GM12878 (cell line): ENCODE data around the gene KIR3DL3. TPM values are rescaled to one million over a fixed set of nuclear protein-coding genes. Genes with fewer than 3 reads are reported as not detected.
"Not testable (repeated sequence)": the region's sequence is repeated elsewhere in the genome, so short reads cannot be mapped to it uniquely, and the experiment has no call there.

Source experiments
- ATAC-seq: fragments of 200-7000 bp; cut with Tn5 transposase; 3 replicates; pipeline ENCODE4 v1.9.1; 2020; ENCODE audit warnings: mild to moderate bottlenecking, moderate library complexity
- BruUV-seq: library from RNA; stranded (reverse); fragments of 400-500 nt; replicated peaks from 2 replicates; lab custom pipeline; 2021; lab: Mats Ljungman, UMichigan
- CTCF ChIA-PET: fragments of 300-600 bp; sonication (Branson Sonifier 250); formaldehyde crosslinking; extraction: SDS; loops from one replicate; lab custom pipeline; 2021; ENCODE audit warnings: inconsistent platforms; lab: Yijun Ruan, JAX
- POLR2A ChIA-PET: fragments of 350-600 bp; formaldehyde crosslinking; extraction: SDS; loops from one replicate; lab custom pipeline; 2021; ENCODE audit warnings: inconsistent platforms; lab: Charles Lee
- RAD21 ChIA-PET: fragments of 300-600 bp; sonication (Branson Sonifier 250); formaldehyde crosslinking; loops from one replicate; lab custom pipeline; 2023; ENCODE audit warnings: antibody characterized with exemption; ENCODE audit not compliant: unreplicated experiment; lab: Charles Lee
- SMC1A ChIA-PET: fragments of 300-600 bp; sonication (Branson Sonifier 250); formaldehyde crosslinking; loops from one replicate; lab custom pipeline; 2023; ENCODE audit not compliant: unreplicated experiment, uncharacterized antibody; lab: Charles Lee
- DNase-seq: peaks from one replicate; pipeline ENCODE4 v3.0.0-alpha.2; 2011; ENCODE audit warnings: low read depth, low spot score
- FAIRE-seq: peaks from 3 replicates; lab custom pipeline; 2011; peaks lifted over from hg19 to GRCh38; lab: Jason Lieb, UNC
- H2AFZ ChIP-seq: 2 replicates; pipeline ENCODE4 v1.6.0; 2011; ENCODE audit warnings: low read depth, low read length, control low read depth; ENCODE audit not compliant: control insufficient read depth
- H3K27ac ChIP-seq: 2 replicates; pipeline ENCODE4 v1.5.1; 2011; ENCODE audit warnings: control low read depth; ENCODE audit not compliant: control insufficient read depth, insufficient read depth
- H3K27me3 ChIP-seq, 2 experiments: replicated peaks in 1 of 2; 2 replicates each; pipeline versions ENCODE4 v1.6.0 to v1.6.1; 2011; ENCODE audit warnings: low read length in 1 of 2; ENCODE audit not compliant: control insufficient read depth in 2 of 2, insufficient read depth in 2 of 2
- H3K36me3 ChIP-seq, 2 experiments: 2 replicates each; pipeline ENCODE4 v1.5.1; 2011; ENCODE audit warnings: low read length in 1 of 2; ENCODE audit not compliant: control insufficient read depth in 2 of 2, insufficient read depth in 2 of 2
- H3K4me1 ChIP-seq: 2 replicates; pipeline ENCODE4 v1.6.1; 2011; ENCODE audit warnings: mild to moderate bottlenecking, low read length, moderate library complexity, mixed read lengths; ENCODE audit not compliant: control insufficient read depth, insufficient read depth
- H3K4me2 ChIP-seq: 2 replicates; pipeline ENCODE4 v1.6.0; 2011; ENCODE audit warnings: control low read depth; ENCODE audit not compliant: control insufficient read depth, insufficient read depth
- H3K4me3 ChIP-seq: fragments of 200-600 bp; sonication (generic); 2 replicates; pipeline ENCODE4 v1.5.1; 2016
- H3K79me2 ChIP-seq: 2 replicates; pipeline ENCODE4 v1.6.0; 2011; ENCODE audit warnings: low read length; ENCODE audit not compliant: control insufficient read depth, insufficient read depth
- H3K9ac ChIP-seq: 2 replicates; pipeline ENCODE4 v1.8.0; 2011; ENCODE audit warnings: low read length, control low read depth, mixed read lengths; ENCODE audit not compliant: control insufficient read depth, insufficient read depth
- H3K9me3 ChIP-seq: replicated peaks from 3 replicates; pipeline ENCODE4 v1.5.1; 2011; ENCODE audit warnings: mild to moderate bottlenecking, low read length; ENCODE audit not compliant: control insufficient read depth, insufficient read depth
- H4K20me1 ChIP-seq: 2 replicates; pipeline ENCODE4 v1.6.0; 2011; ENCODE audit not compliant: control insufficient read depth, insufficient read depth
- BHLHE40 ChIP-seq, 2 experiments: fragments of 450-650 bp in 1 of 2; IDR thresholded peaks; 2 replicates each; pipeline ENCODE4 v1.6.1; 2011 to 2017; ENCODE audit warnings: low read depth in 2 of 2, borderline replicate concordance in 1 of 2, improper control_type of control experiment in 1 of 2, low read length in 1 of 2, mild to moderate bottlenecking in 1 of 2
- MTA3 ChIP-seq: IDR thresholded peaks from 2 replicates; pipeline ENCODE4 v1.6.1; 2012; ENCODE audit warnings: low read length, inconsistent platforms, borderline replicate concordance
- NBN ChIP-seq: fragments of 450-650 bp; IDR thresholded peaks from 2 replicates; pipeline ENCODE4 v1.6.1; 2016
- SP1 ChIP-seq: IDR thresholded peaks from one replicate; pipeline ENCODE4 v1.6.1; 2011; ENCODE audit warnings: low read depth, low read length
- STAT1 ChIP-seq: fragments of 450-650 bp; conservative IDR thresholded peaks from 2 replicates; pipeline ENCODE4 v1.6.1; 2014; ENCODE audit warnings: antibody characterized with exemption, mild to moderate bottlenecking
- WGBS: methylation state at CpG from one replicate; pipeline ENCODE4 v1.1.6; 2016; ENCODE audit warnings: low lambda C conversion rate; ENCODE audit not compliant: insufficient replicate concordance, insufficient coverage; ENCODE audit errors: missing lambda C conversion rate; 5-methylcytosine and 5-hydroxymethylcytosine counted together
- in situ Hi-C: fragments of 300-500 bp; cut with MboI; formaldehyde crosslinking; loops from 9 replicates; pipeline ENCODE4 v1.14.3; 2018; ENCODE audit warnings: mixed read lengths
- intact Hi-C: fragments of 100-400 bp; cut with micrococcal nuclease; formaldehyde crosslinking; loops from one replicate; pipeline ENCODE4 v1.14.2; 2022; ENCODE audit not compliant: unreplicated experiment
- polyA plus RNA-seq, 11 experiments: library from polyadenylated mRNA; depleted of rRNA in 4 of 11; unstranded in 6 of 11; stranded (reverse) in 5 of 11; fragments of >200 nt; fragmentation: Nextera tagmentation in 4 of 11; fragmentation: Illumina TruSeq in 1 of 11; extraction: Ambion mirVana in 4 of 11; extraction: Trizol in 1 of 11; gene quantifications; 1 replicate in 1 of 11; 2 replicates in 10 of 11; pipeline versions ENCODE4 v1.2.1 to v1.2.3, GENCODE V29; 2011 to 2016; ENCODE audit warnings: inconsistent platforms in 2 of 11, missing spikeins in 2 of 11, low read depth in 1 of 11
- total RNA-seq, 4 experiments: library from RNA; depleted of rRNA in 3 of 4; stranded (reverse); fragments of >200 nt in 3 of 4; fragmentation: Illumina TruSeq in 1 of 4; extraction: Trizol in 1 of 4; gene quantifications; 2 replicates each; pipeline versions ENCODE4 v1.2.1 to v1.2.3, GENCODE V29; 2013 to 2021
- TF ChIP-seq, protein P1 (sequence below): fragments of 450-650 bp; formaldehyde crosslinking; IDR thresholded peaks from 2 replicates; pipeline ENCODE4 v1.4.0; 2022; ENCODE audit warnings: mild to moderate bottlenecking, moderate library complexity

The KIR3DL3 gene
- total and polyA plus RNA-seq, 10 of the 15 experiments (the other 5 are each of a cell fraction or from before 2014, with no cell fraction given), result not detected

DNA sequence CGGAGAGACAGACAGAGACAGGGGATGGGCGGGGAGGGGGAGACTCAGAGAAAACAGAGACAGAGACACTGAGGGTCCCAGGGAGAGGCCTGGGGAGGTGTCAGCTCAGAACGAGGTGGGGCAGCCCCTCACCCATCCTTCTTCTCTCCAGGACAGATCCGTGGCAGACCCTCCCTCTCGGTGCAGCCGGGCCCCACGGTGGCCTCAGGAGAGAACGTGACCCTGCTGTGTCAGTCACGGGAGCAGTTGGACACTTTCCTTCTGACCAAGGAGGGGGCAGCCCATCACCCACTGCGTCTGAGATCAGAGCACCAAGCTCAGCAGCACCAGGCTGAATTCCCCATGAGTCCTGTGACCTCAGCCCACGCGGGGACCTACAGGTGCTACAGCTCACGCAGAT, 14.3 kb upstream of the KIR3DL3 start:
- H3K27ac ChIP-seq, H3K9me3 ChIP-seq, FAIRE-seq, in situ Hi-C loops, H3K9ac ChIP-seq, DNase-seq, ATAC-seq, POLR2A ChIA-PET, CTCF ChIA-PET, H4K20me1 ChIP-seq, H3K36me3 ChIP-seq, H3K4me2 ChIP-seq, SMC1A ChIA-PET, intact Hi-C loops, H3K4me3 ChIP-seq, H3K79me2 ChIP-seq, H3K4me1 ChIP-seq, H3K27me3 ChIP-seq, BruUV-seq: not testable (repeated sequence)
- 24% methylated on average over 11 of the region's 13 CpGs for WGBS
- TF ChIP-seq BHLHE40 (IDR thresholded peaks at IDR 0.05; ENCODE audit: borderline replicate concordance in 1 of 2, low read depth in 2 of 2, low read length in 1 of 2), result peak in 1 of 2 experiments; percentile 21; a peak in 1 of 4 replicates
- RAD21 ChIA-PET, result interaction anchor here (0.6 kb wide), 1 partner anchor 241 kb away, joined by 4 read pairs; no protein-coding TSS in a partner anchor
- peak overlapping the region; percentile 7; the same call in 1 of the 2 replicates for H2AFZ ChIP-seq

DNA sequence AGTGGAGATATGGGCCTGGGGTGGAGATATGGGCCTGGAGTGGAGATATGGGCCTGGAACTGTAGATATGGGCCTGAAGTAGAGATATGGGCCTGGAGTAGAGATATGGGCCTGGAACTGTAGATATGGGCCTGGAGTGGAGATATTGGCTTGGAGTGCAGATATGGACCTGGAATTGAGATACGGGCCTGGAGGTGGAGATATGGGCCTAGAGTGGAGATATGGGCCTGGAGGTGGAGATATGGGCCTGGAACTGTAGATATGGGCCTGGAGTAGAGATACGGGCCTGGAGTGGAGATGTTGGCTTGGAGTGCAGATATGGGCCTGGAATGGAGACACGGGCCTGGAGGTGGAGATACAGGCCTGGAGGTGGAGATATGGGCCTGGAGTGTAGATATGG, 402 bp downstream of the KIR3DL3 start:
- 21% methylated on average over 3 of the region's 3 CpGs for WGBS
- TF ChIP-seq SP1 (no peak), MTA3 (no peak), NBN (no peak), STAT1 (no peak)
- TF ChIP-seq, protein P1, sequence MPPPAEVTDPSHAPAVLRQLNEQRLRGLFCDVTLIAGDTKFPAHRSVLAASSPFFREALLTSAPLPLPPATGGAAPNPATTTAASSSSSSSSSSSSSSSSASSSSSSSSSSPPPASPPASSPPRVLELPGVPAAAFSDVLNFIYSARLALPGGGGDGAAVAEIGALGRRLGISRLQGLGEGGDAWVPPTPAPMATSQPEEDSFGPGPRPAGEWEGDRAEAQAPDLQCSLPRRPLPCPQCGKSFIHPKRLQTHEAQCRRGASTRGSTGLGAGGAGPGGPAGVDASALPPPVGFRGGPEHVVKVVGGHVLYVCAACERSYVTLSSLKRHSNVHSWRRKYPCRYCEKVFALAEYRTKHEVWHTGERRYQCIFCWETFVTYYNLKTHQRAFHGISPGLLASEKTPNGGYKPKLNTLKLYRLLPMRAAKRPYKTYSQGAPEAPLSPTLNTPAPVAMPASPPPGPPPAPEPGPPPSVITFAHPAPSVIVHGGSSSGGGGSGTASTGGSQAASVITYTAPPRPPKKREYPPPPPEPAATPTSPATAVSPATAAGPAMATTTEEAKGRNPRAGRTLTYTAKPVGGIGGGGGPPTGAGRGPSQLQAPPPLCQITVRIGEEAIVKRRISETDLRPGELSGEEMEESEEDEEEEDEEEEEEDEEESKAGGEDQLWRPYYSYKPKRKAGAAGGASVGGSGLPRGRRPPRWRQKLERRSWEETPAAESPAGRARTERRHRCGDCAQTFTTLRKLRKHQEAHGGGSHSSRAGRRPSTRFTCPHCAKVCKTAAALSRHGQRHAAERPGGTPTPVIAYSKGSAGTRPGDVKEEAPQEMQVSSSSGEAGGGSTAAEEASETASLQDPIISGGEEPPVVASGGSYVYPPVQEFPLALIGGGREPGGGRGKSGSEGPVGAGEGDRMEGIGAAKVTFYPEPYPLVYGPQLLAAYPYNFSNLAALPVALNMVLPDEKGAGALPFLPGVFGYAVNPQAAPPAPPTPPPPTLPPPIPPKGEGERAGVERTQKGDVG, result no peak
- ChIA-PET RAD21 (no interaction called here), CTCF (no interaction called here), POLR2A (no interaction called here), SMC1A (no interaction called here)
- Histone ChIP-seq H3K27ac (no peak overlapping the region), H3K9me3 (no peaks in the 10 kb centered on the region; the same call in 2 of the 3 replicates), H3K9ac (no peak overlapping the region), H3K27me3 (no peaks in the 10 kb centered on the region), H3K79me2 (no peaks in the 10 kb centered on the region), H2AFZ (no peak overlapping the region), H3K4me2 (no peak overlapping the region), H3K4me1 (no peaks in the 10 kb centered on the region), H3K4me3 (no peak overlapping the region), H4K20me1 (no peaks in the 10 kb centered on the region), H3K36me3 (no peaks in the 10 kb centered on the region)
- BruUV-seq, result no TSS peak
- DNase-seq (no peak), ATAC-seq (no peak), FAIRE-seq (no peak)
- in situ Hi-C loops (no loop called here), intact Hi-C loops (no loop called here)
